Right lobe of liver (tissue), 4 donors: ENCODE results near the gene SPATS2.

Source experiments
- CTCF ChIP-seq, 4 donors: fragments of 200-600 bp in 3 of 4; fragments of 450-650 bp in 1 of 4; IDR thresholded peaks; one replicate each; pipeline versions ENCODE4 v1.5.1 to v1.8.0; 2016 to 2022; ENCODE audit warnings: antibody characterized with exemption in 4 of 4, mild to moderate bottlenecking in 2 of 4
- POLR2A ChIP-seq: fragments of 450-650 bp; IDR thresholded peaks from one replicate; pipeline ENCODE4 v1.6.1; 2017; ENCODE audit warnings: antibody characterized with exemption, mild to moderate bottlenecking
- donor health status: DM: no; HTN: no; CAD: no.
- donor health status: DM: no; HTN: no; CAD: no.
- donor health status: DM: no; HTN: yes; CAD: no.

GRCh38 chr12:49562831-49563230, 195.6 kb downstream of the SPATS2 start:
- TF ChIP-seq CTCF (IDR thresholded peaks at IDR 0.05): no peak
- TF ChIP-seq POLR2A: no peak
